Stimulated activated CD8-positive, alpha-beta memory T cell treated with anti-CD3 and anti-CD28 coated beads, Interleukin-2, amount 100 ng/mL, for 48 hours (primary cell): ENCODE results near the gene SLC17A3.

ENCODE experiments used
- DNase-seq, 2 donors: peaks; one replicate each; pipeline ENCODE4 v3.0.0-alpha.2; 2020; ENCODE audit warnings: low read depth in 2 of 2

SLC17A3 gene

GRCh38 chr6:25874118-25874517 lies at the start of gene SLC17A3:
Gene SLC17A3, minus strand, starts transcription at chr6:25874243. Its CDS starts 5,856 bp downstream, at chr6:25868387.
- DNase-seq, result no peak

DNA sequence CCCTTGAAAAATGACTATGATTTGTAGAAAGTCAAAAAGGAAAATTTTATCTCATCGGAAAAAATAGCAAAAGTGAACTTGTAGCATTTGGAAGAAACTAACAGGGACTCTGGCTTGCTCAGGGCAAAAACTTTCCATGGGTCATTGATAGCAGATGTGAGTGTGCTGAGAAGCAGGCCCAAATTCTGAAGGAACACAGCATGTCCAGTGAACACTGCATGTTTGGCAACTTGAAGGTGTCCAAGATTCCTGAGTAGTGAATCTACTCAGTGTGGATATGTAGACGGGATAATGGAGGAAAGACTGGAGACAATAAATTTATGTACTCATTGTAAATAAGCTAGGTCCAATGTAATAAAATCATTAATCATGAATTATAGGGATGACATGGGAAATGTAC lies 48.3 kb upstream of the SLC17A3 start:
- no peak for DNase-seq

DNA sequence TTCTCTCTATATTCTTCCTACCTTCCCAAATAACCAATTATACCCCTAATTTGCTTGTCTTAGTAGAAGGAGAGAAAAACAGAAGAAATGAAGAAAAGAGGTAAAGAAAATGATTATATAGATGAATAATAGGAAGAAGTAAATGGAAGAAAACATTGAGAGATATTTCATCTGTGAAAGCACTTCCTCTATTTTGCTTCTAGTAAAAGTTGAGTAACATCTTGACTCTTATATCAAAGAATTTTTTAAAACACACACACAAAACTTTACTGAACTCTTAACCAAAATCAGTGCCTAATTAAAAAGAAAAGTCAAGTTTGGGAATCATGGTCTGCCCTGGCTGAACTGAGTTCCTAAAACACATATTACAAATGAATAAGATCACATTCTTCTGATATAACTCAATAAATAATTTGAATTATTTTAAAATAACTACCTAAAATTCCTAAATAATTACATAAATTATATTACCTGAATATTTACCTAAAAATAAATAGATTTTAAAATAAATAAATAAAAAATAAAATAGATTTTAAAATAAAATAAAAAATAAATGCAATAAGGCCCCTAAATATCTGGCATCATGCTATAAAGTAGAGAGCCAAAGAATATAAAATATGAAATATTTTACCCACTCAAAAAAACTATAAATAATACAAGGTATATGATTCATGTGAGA lies 47.6 kb upstream of the SLC17A3 start:
- DNase-seq, result no peak

DNA sequence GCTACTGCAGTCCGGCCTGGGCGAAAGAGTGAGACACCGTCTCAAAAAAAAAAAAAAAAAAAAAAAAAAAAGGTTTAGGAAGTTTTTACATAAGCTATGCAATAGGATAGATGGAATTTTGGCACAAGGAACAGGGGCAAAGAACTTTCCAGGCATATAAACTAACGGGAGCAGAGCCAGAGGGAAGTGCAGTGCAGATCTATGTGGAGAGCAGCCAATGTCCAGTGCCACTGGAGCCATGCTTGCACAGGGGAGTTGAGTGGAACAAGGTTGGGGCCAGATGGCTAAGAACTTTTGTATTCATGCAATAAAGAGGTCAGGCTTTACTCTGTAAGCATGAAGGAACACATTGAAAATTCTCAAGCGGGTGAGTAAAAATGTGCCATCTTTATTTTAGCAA lies 45.6 kb upstream of the SLC17A3 start:
- DNase-seq, result no peak

GRCh38 chr6:25918083-25918683 lies 44.1 kb upstream of the SLC17A3 start:
- DNase-seq, result no peak

- no peak for DNase-seq
Observed at GRCh38 chr6:25916789-25917490, 42.9 kb upstream of the SLC17A3 start.

DNA sequence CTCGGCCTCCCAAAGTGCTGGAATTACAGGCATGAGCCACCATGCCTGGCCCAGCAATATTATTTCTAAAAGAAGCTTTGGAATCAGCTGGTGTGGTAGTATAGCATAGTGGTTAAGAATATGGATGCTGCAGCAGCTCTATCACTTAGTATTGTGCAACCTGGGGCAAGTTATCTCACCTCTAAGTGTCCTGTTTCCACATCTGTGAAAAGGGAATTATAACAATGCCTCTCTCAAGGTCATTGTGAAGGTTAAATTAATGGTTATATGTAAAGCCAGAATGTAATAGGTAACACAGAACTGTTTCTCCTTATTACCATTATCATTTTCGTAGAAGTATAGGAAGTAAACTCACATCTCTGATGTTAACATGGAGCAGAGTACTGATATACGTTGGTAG lies 42.3 kb upstream of the SLC17A3 start:
- no peak for DNase-seq

DNA sequence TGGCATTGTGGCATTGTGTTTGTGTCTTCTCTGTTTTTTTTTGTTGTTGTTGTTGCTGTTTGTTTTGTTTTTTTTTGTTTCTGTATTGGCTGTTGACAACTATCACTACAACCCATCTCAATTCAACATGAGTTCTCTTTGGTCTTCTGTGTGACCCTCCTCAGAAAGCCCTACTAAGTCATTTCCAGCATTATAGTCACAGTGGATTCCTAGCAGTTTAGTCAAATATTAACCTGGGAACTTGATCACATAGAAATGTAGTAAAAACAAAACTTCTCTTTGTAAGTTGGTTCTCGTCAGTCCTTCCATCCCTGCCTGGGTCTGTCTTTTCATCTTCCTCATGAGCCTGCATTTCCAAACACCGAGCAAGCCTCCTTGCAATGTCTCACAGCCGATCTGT lies 39.7 kb upstream of the SLC17A3 start:
- DNase-seq, result no peak

DNA sequence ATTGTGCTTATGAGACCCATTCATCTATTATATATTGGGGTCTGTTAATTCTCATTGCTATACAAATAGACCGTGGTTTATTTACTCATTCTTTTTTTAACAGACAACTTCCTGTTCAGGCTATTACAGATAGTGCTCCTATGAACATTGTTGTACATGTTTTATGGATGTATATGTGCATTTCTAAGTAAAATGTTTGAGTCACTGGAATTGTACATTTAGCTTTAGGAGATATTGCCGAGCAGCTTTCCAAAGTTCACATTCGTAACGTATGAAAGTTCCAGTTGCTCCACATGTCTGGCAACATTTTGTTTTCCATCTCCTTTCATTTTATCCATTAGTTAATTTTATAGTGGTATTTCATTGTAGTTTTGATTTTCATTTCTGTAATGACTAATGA lies 37.3 kb upstream of the SLC17A3 start:
- no peak for DNase-seq

DNA sequence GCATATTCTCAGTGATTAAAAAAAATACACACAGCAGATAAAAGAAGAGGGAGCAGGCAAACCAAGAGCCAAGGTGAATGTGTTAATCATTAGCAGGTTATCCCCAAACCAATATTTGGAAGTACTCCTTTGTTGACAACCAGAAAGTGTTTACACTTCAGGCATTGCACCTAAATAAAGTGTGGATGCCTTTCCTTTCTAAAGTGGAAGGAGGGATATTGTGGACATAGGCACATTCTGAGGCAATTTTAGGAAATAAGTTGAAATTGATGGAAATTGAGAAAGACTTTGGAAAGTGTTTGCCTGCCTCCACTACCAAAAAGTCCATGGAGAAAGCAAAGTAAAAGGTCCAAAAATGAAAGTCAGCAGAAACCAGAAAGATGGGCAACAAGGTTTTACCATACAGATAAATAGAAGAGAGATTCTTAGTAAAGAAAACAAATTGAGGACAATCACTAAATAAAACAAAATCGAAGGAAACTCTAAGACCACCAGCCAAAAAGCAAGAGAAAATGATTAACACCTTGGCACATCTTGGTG lies 33.5 kb upstream of the SLC17A3 start:
- no peak for DNase-seq

DNA sequence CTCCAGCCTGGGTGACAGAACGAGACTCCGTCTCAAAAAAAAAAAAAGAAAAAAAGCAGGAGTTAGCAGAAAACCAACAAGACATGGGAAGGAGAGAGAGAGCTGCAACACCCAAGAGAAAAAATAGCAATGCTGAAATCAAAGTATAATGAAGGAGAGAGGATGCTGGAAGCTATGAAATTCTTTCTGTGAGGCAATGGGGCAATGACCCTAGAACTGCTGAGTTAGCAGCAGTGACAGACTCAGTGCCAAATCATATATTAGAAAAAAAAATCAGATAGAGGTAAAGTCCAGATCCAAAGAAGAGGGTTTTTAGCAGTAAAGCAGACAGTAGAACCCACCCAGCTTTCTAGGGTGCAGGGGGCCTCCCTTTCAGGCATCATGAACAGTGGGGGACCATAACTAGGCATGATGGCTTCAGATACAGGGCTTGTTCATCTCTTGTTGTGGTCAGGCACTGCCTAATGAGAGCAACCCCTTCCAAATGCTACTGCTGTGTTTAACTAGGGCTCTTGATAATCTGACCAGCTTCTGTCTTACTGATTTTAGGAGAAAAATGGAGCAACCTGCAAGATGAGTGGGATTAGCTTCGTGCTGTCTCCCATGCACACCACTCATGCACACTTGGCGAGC lies 29.5 kb upstream of the SLC17A3 start:
- no peak for DNase-seq

- DNase-seq, result no peak
Observed at GRCh38 chr6:25902071-25902470, 28.0 kb upstream of the SLC17A3 start.

GRCh38 chr6:25900843-25901242 lies 26.8 kb upstream of the SLC17A3 start:
- no peak for DNase-seq

DNA sequence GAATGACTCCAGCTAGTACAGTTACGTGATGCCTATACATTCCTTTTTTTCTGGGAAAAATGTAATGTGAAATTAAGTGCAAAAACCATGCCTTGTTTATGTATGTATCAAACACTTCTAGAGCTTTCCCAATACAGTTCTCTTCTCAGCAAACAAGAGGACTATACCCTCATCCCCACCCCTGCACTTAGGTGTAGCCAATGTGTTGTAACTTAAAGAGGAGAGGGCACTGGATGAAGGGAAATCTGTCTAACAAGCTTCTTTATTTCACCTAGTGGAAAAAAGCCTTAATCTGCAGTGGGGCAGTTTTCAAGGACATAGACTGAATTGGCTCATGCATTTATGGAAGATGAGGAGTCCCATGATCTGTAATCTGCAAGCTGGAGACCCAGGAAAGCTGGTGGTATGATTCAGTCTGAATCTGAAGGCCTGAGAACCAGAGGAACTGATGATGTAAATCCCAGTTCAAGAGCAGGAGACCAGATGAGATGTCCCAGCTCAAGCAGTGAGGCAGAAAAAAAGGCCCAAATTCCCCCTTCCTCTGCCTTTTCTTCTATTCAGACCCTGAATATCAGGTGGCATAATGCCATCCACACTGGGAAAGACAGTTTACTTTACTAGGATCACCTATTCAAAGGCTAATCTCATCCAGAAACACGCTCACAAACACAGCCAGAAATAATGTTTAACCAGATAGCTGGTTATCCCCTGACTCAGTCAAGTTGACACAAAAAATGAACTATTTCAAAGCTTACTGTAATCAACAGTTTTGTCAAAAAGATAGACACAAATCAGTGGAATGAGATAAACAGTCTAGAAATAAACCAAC lies 25.8 kb upstream of the SLC17A3 start:
- DNase-seq, result no peak

DNA sequence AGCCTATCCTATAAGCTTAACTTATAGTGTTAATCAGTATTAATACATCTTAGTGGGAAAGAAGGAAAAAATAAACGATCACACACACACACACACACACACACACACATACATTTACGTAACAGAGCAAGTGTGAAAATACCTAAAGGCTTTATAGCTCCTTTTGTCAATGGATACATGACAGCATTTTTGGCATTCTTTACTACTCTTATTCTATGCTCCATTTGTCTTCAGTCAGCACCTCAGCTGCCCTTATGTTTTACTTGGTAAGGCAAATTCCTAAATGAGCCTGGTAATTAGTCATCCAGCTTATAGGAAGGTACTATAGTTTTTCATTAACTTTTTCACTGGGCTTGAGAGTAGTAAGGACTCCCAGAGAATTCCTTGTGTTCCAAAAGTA lies 25.1 kb upstream of the SLC17A3 start:
- no peak for DNase-seq

GRCh38 chr6:25898289-25898977 lies 24.4 kb upstream of the SLC17A3 start:
- no peak for DNase-seq

DNA sequence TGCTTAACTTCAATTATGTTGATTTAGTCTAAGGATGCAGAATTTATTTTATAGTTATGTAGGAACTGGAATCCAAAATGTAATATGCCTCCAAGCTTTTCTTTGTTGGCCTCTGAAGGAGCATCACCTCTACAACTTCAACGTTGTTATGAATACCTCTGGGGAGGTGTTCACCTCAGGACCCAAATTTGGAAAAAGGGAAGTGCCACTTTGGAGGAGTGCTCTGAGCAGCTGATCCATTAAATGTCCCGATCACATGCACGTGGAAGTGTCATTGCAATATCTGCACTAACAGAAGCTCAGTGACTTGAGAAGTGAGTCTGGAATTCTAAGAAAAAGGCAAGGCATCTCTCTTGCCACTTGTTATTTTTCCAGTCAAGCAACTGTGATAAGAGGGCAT lies 22.2 kb upstream of the SLC17A3 start:
- no peak for DNase-seq

DNA sequence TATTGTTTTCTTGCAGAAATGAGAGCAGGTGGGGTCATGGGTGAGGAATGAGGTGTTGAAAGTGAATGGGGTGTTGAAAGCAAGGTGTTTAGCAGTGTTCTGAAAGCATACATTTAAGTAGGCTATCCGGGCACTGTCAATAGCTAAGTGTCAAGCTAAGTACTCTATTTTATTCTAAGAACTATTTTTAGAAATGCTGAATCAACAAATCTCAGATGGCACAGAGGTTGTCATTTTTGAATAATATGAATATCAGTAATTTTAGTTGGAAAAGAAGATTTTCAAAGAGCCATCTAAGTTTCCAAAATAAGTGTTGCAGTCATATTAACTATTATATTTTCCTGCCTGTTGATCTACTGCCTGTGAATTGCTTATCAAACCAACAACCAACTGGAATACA lies 21.7 kb upstream of the SLC17A3 start:
- DNase-seq, result no peak

GRCh38 chr6:25893778-25894177 lies 19.7 kb upstream of the SLC17A3 start:
- DNase-seq, result no peak

GRCh38 chr6:25892877-25893276 lies 18.8 kb upstream of the SLC17A3 start:
- DNase-seq, result no peak
